ENCODE measurements around the gene AVL9.
"Not testable (repeated sequence)": the region's sequence is repeated elsewhere in the genome, so short reads cannot be mapped to it uniquely, and the experiment has no call there.

Gene AVL9

DNA sequence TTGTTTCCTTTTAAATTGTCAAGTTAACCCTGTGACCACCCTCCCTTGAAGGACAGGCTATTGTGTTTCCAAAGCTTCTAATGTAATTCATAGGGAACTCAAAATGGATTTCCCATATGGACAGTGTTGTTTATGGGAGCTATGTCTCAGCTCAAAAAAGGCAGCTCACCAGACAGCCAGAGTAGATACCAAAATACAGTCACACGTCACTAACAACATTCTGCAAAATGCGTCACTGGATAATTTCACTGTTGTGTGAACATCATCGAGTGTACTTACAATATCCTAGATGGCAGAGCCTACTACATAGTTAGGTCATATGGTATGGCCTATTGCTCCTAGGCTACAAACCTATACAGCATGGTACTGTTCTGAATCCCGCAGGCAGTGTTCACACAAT, 97.4 kb downstream of the AVL9 start:
- DNase-seq = no peak

DNA sequence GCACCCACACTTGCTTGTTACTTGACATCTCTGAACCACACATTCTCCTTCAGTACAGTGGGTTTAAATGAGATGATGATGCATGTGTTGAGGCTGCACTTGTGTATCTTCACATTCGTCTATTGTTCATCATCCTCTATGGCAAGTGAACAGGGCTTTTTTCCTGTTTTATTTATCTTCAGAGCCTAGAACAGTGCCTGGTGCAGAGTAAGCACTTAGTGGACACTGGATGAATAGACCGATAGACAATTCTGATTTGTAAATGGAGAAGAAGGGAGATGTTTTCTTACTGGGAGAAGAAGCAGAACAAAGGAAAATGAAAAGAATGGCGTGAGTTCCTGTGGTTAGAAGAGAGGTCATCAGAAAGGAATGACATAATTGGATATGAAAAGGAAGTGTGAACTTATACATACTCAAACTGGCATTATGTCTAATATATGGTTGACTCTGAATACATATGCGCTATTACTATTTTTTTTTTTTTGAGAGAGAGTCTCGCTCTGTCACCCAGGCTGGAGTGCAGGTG, 99.7 kb downstream of the AVL9 start:
- no peak for DNase-seq

DNA sequence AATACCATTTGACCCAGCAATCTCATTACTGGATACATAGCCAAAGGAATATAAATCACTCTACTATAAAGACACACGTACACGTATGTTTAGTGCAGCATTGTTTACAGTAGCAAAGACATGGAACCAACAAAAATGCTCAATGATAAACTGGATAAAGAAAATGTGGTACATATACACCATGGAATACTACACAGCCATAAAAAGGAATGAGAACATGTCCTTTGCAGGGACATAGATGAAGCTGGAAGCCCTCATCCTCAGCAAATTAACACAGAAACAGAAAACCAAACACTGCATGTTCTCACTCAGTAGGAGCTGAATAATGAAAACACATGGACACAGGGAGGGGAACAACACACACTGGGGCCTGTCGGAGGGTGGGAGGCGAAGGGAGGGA, 105.9 kb downstream of the AVL9 start:
- DNase-seq = not testable (repeated sequence)

DNA sequence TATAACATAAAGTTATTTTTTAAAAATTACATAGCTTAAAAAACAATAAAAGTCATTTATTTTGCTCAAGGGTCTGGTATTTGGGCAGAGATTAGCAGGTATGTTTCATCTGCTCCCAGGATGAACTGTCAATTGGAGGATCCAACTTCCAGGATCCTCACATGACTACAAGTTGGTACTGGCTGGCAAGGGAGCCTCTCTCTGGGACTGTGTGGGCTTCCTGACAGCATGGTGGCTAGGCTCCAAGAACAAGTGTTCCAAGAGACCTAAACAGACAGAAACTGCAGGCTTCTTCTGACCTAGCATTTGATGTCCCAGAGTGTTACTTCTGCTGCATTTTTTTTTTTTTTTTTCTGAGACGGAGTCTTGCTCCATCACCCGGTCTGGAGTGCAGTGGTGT, 107.2 kb downstream of the AVL9 start:
- DNase-seq = no peak

DNA sequence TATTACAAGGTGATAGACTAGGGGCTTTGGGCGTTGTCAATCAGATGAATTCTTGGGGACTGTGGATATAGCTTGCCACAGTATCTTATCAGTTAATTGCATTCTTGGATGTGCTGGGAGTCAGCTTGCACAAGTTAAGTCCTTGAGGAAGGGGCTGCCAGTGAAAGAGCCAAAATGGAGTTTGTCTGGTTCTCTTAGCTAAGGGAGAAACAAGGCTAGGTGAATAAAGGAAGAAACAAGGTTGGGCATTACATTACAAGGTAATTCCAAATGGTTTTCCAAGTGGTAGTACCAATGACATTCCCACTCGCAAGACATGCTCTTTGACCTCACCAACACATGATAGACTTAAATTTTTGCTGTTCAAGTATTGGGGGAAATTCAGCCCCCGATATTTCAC, 108.2 kb downstream of the AVL9 start:
- not testable (repeated sequence) for DNase-seq

DNA sequence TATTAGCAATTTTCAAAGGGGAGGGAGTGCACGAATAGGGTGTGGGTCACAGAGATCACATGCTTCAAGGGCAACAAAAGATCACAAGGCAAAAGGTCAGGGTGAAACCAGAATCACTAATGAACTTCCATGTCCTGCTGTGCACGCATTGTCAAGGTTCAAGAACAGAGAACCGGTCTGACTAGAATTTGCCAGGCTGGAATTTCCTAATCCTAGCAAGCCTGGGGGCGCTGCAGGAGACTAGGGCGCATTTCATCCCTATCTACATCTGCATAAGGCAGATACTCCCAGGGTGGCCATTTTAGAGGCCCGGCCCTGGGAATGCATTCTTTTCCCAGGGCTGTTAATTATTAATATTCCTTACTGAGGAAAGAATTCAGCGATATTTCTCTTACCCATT, 108.8 kb downstream of the AVL9 start:
- DNase-seq = not testable (repeated sequence)

DNA sequence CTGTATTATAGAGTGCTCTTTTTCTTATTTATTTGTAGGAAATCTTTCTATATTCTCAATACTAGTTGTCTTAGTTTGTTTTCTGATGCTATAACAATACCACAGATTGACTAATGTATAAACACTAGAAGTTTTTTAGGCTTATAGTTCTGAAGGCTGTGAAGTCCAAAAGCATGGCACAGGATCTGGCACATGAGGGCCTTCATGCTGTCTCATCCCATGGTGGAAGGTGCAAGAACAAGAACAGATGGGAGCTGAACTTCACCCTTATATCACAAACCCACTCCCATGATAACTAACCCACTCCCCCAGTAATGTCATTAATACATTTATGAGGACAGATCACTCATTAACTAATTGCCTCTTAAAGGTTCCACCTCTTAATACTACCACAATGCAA, 109.7 kb downstream of the AVL9 start:
- no peak for DNase-seq

DNA sequence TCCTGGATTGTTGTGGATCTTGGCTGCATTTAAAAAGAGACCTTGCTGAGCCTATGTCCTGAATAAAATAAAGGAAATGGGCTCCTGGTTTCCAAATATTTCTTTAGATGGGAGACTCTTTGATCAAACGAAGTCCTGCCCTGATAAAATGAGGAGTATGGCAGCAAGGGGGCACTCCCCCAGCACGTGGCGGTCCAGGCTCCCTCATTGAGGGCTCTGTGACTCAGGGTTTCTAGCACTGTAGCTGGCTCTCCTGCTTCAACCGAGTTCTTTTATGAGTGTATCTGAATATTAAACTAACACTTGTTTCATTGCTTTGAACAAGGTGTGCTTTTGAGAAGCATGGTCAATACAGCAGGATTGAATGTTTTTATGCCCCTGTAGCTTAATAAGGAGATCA, 114.2 kb downstream of the AVL9 start:
- no peak for DNase-seq

DNA sequence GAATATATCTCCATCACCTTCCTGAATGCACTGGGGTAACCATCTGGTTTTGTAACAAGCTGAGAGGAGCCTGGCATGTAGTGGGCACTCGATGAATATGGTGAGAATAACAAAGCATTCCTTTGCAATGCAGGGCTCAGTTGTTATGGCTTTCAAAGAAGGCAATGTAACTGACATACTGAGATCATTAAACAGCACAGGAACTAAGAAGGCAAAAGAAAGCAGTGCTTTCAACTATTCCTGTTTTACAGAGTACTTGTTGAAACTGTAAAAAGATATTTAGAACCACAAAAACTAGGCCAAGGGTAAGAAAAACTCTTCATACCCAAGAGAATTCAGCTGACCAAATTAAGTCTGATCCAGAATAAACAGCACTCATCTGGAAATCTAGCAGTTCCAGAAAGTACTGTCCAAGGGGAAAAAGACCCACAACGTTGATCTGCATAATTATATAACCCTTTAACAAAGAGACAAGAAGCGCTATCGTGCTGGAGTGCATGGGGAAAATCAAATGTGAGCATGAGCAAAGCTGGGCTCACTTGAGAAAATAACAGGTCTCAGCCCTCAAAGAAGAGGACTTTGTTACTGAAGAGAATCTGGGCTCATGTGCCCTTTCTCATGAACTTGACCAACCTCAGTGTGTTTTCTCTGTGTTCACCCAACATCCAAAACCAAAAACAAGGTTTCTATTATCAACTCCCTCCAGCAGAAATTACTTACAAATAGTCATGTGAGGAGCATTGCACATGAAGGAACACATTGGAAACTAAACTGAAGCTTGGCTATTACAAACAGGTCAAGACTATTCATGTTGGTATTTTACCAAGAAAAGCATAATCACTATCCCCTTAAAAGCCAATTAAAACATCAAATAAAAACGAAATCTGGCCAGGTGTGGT, 116.2 kb downstream of the AVL9 start:
- no peak for DNase-seq

DNA sequence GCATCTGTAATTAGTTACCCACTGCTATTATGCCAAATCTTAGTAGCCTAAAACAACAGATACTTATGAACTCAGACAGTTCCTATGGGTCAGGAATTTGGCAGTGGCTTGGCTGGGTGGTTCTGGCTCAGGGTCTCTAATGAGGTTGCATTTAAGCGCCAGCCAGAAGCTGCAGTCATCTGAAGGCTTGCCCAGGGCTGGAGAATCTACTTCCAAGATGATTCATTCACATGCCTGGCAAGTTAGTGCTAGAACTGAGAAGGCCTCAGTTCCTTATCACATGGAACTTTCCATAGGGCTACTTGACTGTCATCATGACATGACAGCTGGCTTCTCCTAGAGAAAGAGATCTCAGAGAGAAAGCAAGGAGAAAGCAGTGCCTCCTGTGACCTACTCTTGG, 121.3 kb downstream of the AVL9 start:
- DNase-seq = no peak

DNA sequence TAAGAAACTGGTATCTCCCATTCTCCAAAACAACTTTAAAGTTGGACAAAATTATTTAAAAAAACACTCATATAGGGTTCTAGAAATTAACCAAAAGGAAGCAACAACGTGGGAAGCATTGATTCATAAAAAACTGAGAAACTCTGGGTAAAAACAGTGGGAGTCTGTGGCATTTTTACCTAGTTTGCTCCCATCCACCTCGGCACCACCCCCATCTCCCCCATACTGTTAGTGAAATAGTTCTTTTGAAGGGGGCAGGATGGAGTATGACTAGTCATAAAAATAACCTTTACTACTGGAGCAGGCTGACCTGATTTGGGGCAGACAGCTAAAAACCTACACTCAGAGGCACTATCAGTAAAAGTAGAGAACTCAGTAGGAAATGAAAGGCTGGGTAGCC, 123.2 kb downstream of the AVL9 start:
- no peak for DNase-seq

DNA sequence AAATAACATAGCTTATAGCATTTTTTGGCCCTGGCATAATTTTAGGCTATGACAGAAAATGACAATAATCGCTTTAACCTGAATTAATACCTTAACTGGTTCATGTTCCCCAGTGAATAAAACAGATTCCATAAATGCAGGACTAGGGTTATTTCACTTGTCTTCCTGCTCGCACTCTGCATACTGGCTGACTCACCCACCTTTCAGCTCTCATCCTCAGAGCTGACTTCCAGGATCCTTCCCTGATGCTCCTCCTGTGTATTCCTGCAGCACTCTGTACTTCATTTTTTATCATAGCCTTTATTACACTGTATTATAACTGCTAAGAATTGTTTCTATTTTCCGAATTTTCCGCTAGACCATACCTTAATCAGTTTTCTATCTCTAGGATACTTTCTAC, 123.7 kb downstream of the AVL9 start:
- DNase-seq = no peak

DNA sequence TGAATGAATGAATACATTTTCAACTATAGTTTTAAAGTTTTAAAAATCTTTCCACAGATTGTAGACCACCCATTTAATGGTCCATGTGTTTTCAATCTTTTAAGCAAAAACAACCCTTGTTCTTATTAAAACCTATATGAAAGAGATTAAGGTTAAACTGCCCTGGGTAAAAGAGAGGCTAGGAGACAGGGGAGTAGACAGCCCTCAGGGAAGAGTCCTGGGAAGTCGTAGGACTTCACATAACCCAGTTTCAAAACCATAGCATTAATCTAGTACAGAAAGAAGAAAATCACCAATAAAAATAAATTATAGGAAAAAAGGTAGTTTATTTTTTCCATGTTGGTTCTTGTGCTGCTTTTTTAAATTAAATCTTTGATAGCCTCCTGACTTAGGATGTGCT, 124.1 kb downstream of the AVL9 start:
- not testable (repeated sequence) for DNase-seq

DNA sequence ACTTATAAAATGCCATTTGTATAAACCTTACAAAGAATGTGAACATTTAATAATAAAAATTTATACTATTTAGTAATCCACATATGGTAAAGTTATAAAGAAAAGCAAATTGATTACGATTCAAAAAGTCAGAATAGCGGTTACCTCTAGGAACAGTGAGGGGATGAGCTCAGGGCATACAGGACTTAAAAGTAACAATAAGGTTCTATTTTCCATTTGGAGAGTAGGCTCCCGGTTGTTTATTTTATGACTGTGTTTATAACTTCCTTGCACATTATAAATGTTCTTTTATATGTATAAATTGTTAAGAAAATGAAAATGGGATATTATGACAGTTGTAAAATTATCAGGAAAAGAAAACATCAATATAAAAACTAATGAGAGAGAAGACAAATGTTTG, 135.7 kb downstream of the AVL9 start:
- DNase-seq = no peak

DNA sequence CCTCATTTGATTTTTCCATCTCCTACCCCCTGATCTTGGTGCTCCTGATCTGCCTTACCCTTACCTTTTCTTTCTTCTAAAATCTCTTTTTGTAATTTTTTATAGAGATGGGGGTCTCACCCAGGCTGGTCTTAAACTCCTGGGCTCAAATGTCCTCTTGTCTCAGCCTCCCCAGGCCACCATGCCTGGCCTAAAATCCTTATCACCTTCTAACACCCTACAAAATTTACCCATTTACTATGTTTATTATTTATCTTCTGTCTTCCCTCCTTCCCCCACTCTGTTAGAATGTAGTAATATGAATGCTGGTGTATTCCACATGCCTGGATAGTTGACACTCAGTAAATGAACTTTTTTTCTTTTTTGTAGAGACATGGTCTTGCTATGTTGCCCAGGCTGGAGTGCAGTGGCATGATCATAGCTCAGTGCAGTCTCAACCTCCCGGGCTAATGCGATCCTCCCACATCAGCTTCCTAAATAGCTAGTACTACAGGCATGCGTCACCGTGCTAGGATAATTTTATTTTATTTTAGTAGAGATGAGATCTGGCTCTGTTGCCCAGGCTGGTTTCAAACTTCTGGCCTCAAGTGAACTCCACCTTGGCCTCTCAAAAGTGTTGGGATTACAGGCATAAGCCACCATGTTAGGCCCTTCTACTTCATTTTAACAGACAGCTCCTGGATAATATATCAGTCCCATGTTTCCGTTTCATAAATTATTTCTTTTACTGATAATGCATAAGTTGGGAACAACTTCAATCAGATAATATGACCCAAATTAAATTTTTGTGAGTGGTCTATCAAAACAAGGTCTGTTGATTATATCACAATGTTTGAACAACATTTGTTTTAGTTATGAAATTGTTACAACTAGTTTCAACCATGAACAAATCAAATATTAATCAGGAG, 136.6 kb downstream of the AVL9 start:
- DNase-seq = not testable (repeated sequence)

DNA sequence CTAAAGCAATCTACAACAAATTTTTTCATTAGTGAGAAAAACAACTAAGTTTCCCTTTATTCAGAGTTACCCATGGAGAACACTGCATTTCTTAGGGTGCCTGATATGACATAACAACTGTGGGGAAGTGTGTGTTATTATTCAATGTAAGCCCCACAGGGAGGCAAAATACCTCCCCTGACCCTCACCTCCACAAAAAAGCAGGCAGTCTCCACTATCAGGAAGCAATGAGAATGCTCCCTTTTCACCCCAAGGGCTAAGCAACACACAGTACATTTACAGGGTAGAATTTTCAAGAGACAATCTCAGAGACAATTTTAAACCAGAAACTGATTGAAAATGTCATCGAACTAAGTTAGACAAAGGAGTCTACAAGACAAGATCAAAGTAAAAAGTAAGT, 138.2 kb downstream of the AVL9 start:
- not testable (repeated sequence) for DNase-seq

DNA sequence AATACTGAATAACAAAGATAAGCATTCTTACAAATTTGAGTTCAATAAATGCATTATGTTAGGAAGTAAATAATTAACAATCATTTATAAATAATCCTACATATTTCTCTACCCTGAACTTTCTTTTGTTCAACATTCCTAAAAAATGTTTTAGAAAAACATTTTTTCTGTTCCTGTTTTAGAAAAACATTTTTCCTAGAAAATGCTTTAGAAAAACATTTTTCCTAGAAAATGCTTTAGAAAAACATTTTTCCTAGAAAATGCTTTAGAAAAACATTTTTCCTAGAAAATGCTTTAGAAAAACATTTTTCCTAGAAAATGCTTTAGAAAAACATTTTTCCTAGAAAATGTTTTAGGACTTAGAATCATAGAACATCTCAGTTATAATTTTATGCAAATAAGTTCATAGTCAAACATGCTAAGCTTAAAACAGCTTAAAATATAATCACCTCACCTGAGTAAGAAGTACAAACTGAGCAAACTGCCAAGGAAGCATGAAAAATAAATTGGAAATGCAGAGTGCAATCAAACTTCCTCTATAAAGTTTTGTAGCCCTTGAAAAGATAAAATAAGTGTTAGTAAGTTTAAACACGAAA, 139.6 kb downstream of the AVL9 start:
- not testable (repeated sequence) for DNase-seq

DNA sequence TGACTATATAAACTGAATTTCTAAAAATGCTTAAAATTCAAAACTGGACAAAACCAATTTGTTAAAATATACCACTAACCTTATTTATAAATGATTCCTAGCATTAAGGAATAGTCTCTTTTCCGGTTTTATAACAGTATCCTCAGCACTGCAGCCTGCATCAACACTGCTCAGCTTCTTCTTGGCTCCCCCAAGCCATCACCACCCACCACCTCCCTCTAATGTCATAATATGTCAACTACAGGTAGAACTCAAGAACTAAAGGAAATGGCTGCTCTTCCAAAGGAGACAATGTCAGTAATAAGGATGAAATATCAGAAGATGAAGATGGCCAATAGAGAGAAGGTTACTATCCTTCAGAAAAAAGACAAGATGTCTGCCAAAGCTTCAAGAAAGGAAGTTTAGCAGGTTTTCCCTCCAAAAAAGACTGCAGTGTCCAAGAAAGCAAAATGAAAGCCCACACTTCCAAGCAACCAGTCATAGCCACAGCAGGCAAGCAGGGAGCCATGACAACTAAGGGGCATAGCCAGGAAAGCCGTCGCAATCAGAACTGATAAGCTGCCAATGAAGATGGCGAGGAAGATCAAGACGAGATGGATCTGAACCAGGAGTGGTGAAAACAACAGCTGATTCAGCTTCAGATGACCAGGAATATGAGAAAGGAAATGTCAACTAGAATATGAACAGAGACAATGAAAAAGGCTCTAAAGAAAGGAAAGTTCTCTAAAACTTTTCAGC, 141.6 kb downstream of the AVL9 start:
- not testable (repeated sequence) for DNase-seq

DNA sequence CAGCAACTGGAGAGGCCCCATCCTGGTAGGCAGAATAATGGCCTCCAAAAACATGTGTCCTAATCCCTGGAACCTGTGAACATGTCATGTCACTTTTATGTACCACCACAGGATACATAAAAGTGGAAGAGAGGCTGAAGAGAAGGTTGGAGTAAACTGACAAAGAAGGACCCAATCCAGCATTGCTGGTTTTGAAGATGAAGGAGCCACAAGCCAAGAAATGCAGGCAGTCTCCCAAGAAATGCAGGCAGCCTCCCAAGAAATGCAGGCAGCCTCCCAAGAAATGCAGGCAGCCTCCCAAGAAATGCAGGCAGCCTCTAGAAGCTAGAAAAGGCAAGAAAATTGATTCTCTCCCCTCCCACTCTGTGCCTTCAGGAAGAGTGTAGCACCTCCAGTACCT, 142.3 kb downstream of the AVL9 start:
- not testable (repeated sequence) for DNase-seq
